H1 (cell line): ENCODE results near the gene CCNI2. TPM values are rescaled to one million over a fixed set of nuclear protein-coding genes. Genes with fewer than 3 reads are reported as not detected.

Experiments
- CEBPB ChIP-seq: IDR thresholded peaks from 2 replicates; pipeline ENCODE4 v1.6.1; 2012; ENCODE audit warnings: low read depth, low read length
- HDAC6 ChIP-seq: IDR thresholded peaks from one replicate; pipeline ENCODE4 v1.7.1; 2012; ENCODE audit warnings: low read depth, mild to moderate bottlenecking, inconsistent platforms, low read length, moderate library complexity
- SUZ12 ChIP-seq: fragments of 200-600 bp; sonication (generic); IDR thresholded peaks from 2 replicates; pipeline ENCODE4 v1.6.1; 2012; ENCODE audit warnings: mild to moderate bottlenecking, inconsistent platforms, low read length, moderate library complexity, mixed read lengths
- polyA plus RNA-seq, 7 experiments: library from polyadenylated mRNA; depleted of rRNA in 3 of 7; stranded (reverse) in 5 of 7; unstranded in 2 of 7; fragments of >200 nt in 5 of 7; fragments of 200-250 nt in 2 of 7; gene quantifications; 1 replicate in 5 of 7; 2 replicates in 1 of 7; 4 replicates in 1 of 7; pipeline versions ENCODE4 v1.2.1 to v1.2.3, GENCODE V29; 2011 to 2013; ENCODE audit warnings: missing spikeins in 2 of 7, mixed read lengths in 2 of 7
- total RNA-seq: library from RNA; stranded (reverse); fragmentation: NEBNext Ultra II Directional; extraction: Animal tissue kit (Norgen Biotek cat#: 25700); gene quantifications from 2 replicates; pipeline ENCODE4 v1.2.1, GENCODE V29; 2021

CCNI2 gene
- total and polyA plus RNA-seq, 2 of the 8 experiments (the other 6 are each of a cell fraction or from before 2014, with no cell fraction given), result 1.3 to 1.4 TPM

GRCh38 chr5:132708645-132709044 is 38.6 kb upstream of the CCNI2 start (continued):
- no peak for TF ChIP-seq SUZ12
- TF ChIP-seq HDAC6, result no peak
- no peak for TF ChIP-seq CEBPB
